HG03045 (cell line): Measurements from ENCODE around the gene PSMD13.
"Not testable (repeated sequence)": the region's sequence is repeated elsewhere in the genome, so short reads cannot be mapped to it uniquely, and the experiment has no call there.

Experiments used
- ATAC-seq: cut with Tn5 transposase; IDR thresholded peaks from one replicate; pipeline ENCODE4 v1.9.1; 2021; ENCODE audit warnings: mild to moderate bottlenecking, moderate library complexity; ENCODE audit not compliant: unreplicated experiment

Gene PSMD13

GRCh38 chr11:216081-216974 lies 20.4 kb upstream of the PSMD13 start:
- ATAC-seq, result no peak

- no peak for ATAC-seq
Measured at GRCh38 chr11:217704-218103, 19.1 kb upstream of the PSMD13 start.

GRCh38 chr11:218815-219593 lies 17.8 kb upstream of the PSMD13 start:
- ATAC-seq, result no peak

GRCh38 chr11:220641-221215 lies 16.0 kb upstream of the PSMD13 start:
- ATAC-seq, result not testable (repeated sequence)

- no peak for ATAC-seq
Measured at GRCh38 chr11:221539-221938, 15.2 kb upstream of the PSMD13 start.

- ATAC-seq, result no peak
Measured at GRCh38 chr11:221998-222789, 14.6 kb upstream of the PSMD13 start.

- ATAC-seq, result no peak
Measured at GRCh38 chr11:223026-223789, 13.6 kb upstream of the PSMD13 start.

GRCh38 chr11:223884-224283 lies 12.9 kb upstream of the PSMD13 start:
- no peak for ATAC-seq

GRCh38 chr11:224424-224823 lies 12.4 kb upstream of the PSMD13 start:
- no peak for ATAC-seq

GRCh38 chr11:225734-226453 lies 10.9 kb upstream of the PSMD13 start:
- ATAC-seq, result no peak

GRCh38 chr11:227824-228379 lies 8.9 kb upstream of the PSMD13 start:
- ATAC-seq, result no peak

GRCh38 chr11:230431-230830 lies 6.3 kb upstream of the PSMD13 start:
- no peak for ATAC-seq

GRCh38 chr11:232783-233565 lies 3.8 kb upstream of the PSMD13 start:
- no peak for ATAC-seq

GRCh38 chr11:235180-235579 lies 1.6 kb upstream of the PSMD13 start:
- no peak for ATAC-seq

- no peak for ATAC-seq
Measured at GRCh38 chr11:235609-235996, 1.2 kb upstream of the PSMD13 start.

GRCh38 chr11:235997-236773 lies 591 bp upstream of the PSMD13 start, which contains the start of gene SIRT3:
Gene SIRT3 (minus strand): TSS chr11:236342. CDS start chr11:236328, 14 bp downstream.
- peak; percentile 62 for ATAC-seq

GRCh38 chr11:238346-238745 lies 1.6 kb downstream of the PSMD13 start:
- not testable (repeated sequence) for ATAC-seq

- ATAC-seq, result no peak
Measured at GRCh38 chr11:240315-240714, 3.5 kb downstream of the PSMD13 start.
